ENCODE data around the gene VTI1A. TPM values are rescaled to one million over a fixed set of nuclear protein-coding genes. Genes with fewer than 3 reads are reported as not detected.

The VTI1A gene
- total and polyA plus RNA-seq, 2 of the 8 experiments (the other 6 are each of a cell fraction or from before 2014, with no cell fraction given): 6.0 to 20.0 TPM

GRCh38 chr10:112832361-112832878 lies 385.4 kb downstream of the VTI1A start (continued):
- TF ChIP-seq RNF2 (IDR thresholded peaks at IDR 0.05; ENCODE audit: borderline replicate concordance, low read depth, low read length, missing control alignments, poor library complexity, severe bottlenecking) (no peak), EP300 (IDR thresholded peaks at IDR 0.05; ENCODE audit: borderline replicate concordance in 1 of 2, low read depth in 2 of 2, low read length in 2 of 2) (peak in 1 of 2 experiments; percentile 88; a peak in 1 of 3 replicates)
- TF ChIP-seq, protein P1, sequence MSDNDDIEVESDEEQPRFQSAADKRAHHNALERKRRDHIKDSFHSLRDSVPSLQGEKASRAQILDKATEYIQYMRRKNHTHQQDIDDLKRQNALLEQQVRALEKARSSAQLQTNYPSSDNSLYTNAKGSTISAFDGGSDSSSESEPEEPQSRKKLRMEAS (IDR thresholded peaks at IDR 0.05): 0 out of 2 replicates have a peak, but pooled peaks have one; percentile 16
